HFF-Myc (cell line): ENCODE results near the gene DHX8.

Source experiments
- DNase-seq: peaks from one replicate; pipeline ENCODE4 v3.0.0-alpha.2; 2011; ENCODE audit warnings: low read depth; ENCODE audit errors: extremely low read depth
- H3K4me3 ChIP-seq: replicated peaks from 2 replicates; pipeline ENCODE4 v1.5.1; 2011; ENCODE audit warnings: low read depth, mild to moderate bottlenecking, control low read depth, low read length
- CTCF ChIP-seq: IDR thresholded peaks from 2 replicates; pipeline ENCODE4 v1.5.1; 2012; ENCODE audit warnings: mild to moderate bottlenecking, low read depth, low read length, control low read depth; ENCODE audit errors: missing control alignments

Gene DHX8

GRCh38 chr17:43563600-43564594 is 80.1 kb downstream of the DHX8 start:
- DNase-seq, result no peak
- no peak overlapping the region for H3K4me3 ChIP-seq
- no peak for TF ChIP-seq CTCF

- H3K4me3 ChIP-seq, result no peak overlapping the region
- TF ChIP-seq CTCF, result no peak
- no peak for DNase-seq
These were observed 84.8 kb downstream of the DHX8 start for GRCh38 chr17:43568506-43569082.

GRCh38 chr17:43570518-43570928 is 86.7 kb downstream of the DHX8 start:
- peak; percentile 51 for DNase-seq
- no peak overlapping the region for H3K4me3 ChIP-seq
- TF ChIP-seq CTCF, result no peak

- H3K4me3 ChIP-seq, result no peak overlapping the region
- no peak for TF ChIP-seq CTCF
- no peak for DNase-seq
These were observed 88.7 kb downstream of the DHX8 start for GRCh38 chr17:43572368-43572980.

GRCh38 chr17:43573579-43574321 is 90.0 kb downstream of the DHX8 start:
- TF ChIP-seq CTCF, result no peak
- no peak for DNase-seq
- no peak overlapping the region for H3K4me3 ChIP-seq

- no peak for DNase-seq
- H3K4me3 ChIP-seq, result no peak overlapping the region
- TF ChIP-seq CTCF, result no peak
These were observed 90.6 kb downstream of the DHX8 start for GRCh38 chr17:43574348-43574747.
